DOHH2 (cell line): Measurements from ENCODE around the gene OR10H3.

ENCODE experiments used
- H3F3A ChIP-seq: fragments of 200-600 bp; sonication (generic), shearing (Covaris generic); 2 replicates; pipeline ENCODE4 v1.6.0; 2016; ENCODE audit warnings: antibody characterized with exemption, mild to moderate bottlenecking; ENCODE audit not compliant: control insufficient read depth, insufficient read depth
- H3K27ac ChIP-seq: fragments of 200-600 bp; sonication (generic); 2 replicates; pipeline ENCODE4 v1.5.1; 2014; ENCODE audit warnings: low read depth, mild to moderate bottlenecking, low read length, moderate library complexity
- H3K27me3 ChIP-seq: fragments of 200-600 bp; sonication (generic); 2 replicates; pipeline ENCODE4 v1.6.1; 2014; ENCODE audit warnings: mild to moderate bottlenecking, low read length, mixed read lengths; ENCODE audit not compliant: control insufficient read depth
- H3K36me3 ChIP-seq: fragments of 200-600 bp; sonication (generic); 2 replicates; pipeline ENCODE4 v1.6.1; 2014; ENCODE audit warnings: mild to moderate bottlenecking, low read length, moderate library complexity, mixed read lengths; ENCODE audit not compliant: control insufficient read depth
- H3K4me1 ChIP-seq: fragments of 200-600 bp; sonication (generic); 2 replicates; pipeline ENCODE4 v1.6.1; 2014; ENCODE audit warnings: mild to moderate bottlenecking, low read length, mixed read lengths; ENCODE audit not compliant: control insufficient read depth
- H3K4me2 ChIP-seq: fragments of 200-600 bp; sonication (generic); 2 replicates; pipeline ENCODE4 v1.6.0; 2014; ENCODE audit warnings: mild to moderate bottlenecking, low read length, moderate library complexity
- H3K4me3 ChIP-seq: fragments of 200-600 bp; sonication (generic); 2 replicates; pipeline ENCODE4 v1.5.1; 2014; ENCODE audit warnings: mild to moderate bottlenecking, low read length, mixed read lengths
- H3K79me2 ChIP-seq: fragments of 200-600 bp; sonication (generic); 2 replicates; pipeline ENCODE4 v1.6.1; 2014; ENCODE audit warnings: mild to moderate bottlenecking, low read length, mixed read lengths; ENCODE audit not compliant: control insufficient read depth
- H3K9me2 ChIP-seq: fragments of 200-600 bp; sonication (generic); replicated peaks from 2 replicates; pipeline ENCODE4 v1.6.1; 2014; ENCODE audit warnings: mild to moderate bottlenecking, low read length, mixed read lengths; ENCODE audit not compliant: control insufficient read depth
- H3K9me3 ChIP-seq: fragments of 200-600 bp; sonication (generic); 2 replicates; pipeline ENCODE4 v1.6.1; 2014; ENCODE audit warnings: antibody characterized with exemption, low read length, mixed read lengths; ENCODE audit not compliant: control insufficient read depth, insufficient read depth
- H4K20me1 ChIP-seq: fragments of 200-600 bp; sonication (generic); 2 replicates; pipeline ENCODE4 v1.6.0; 2014; ENCODE audit warnings: low read depth, mild to moderate bottlenecking, antibody characterized with exemption, low read length, moderate library complexity; ENCODE audit not compliant: control insufficient read depth, insufficient read depth
- EZH2phosphoT487 ChIP-seq: fragments of 200-600 bp; sonication (generic); IDR thresholded peaks from 2 replicates; pipeline ENCODE4 v1.6.1; 2017; ENCODE audit warnings: borderline replicate concordance, mild to moderate bottlenecking, antibody characterized with exemption, low read length, moderate library complexity, mixed read lengths
- TF ChIP-seq, protein P1 (sequence below): fragments of 200-600 bp; sonication (generic); IDR thresholded peaks from one replicate; pipeline ENCODE4 v1.5.1; 2014; ENCODE audit warnings: antibody characterized with exemption, mild to moderate bottlenecking, low read depth, low read length; ENCODE audit not compliant: poor library complexity, severe bottlenecking

Gene OR10H3

DNA sequence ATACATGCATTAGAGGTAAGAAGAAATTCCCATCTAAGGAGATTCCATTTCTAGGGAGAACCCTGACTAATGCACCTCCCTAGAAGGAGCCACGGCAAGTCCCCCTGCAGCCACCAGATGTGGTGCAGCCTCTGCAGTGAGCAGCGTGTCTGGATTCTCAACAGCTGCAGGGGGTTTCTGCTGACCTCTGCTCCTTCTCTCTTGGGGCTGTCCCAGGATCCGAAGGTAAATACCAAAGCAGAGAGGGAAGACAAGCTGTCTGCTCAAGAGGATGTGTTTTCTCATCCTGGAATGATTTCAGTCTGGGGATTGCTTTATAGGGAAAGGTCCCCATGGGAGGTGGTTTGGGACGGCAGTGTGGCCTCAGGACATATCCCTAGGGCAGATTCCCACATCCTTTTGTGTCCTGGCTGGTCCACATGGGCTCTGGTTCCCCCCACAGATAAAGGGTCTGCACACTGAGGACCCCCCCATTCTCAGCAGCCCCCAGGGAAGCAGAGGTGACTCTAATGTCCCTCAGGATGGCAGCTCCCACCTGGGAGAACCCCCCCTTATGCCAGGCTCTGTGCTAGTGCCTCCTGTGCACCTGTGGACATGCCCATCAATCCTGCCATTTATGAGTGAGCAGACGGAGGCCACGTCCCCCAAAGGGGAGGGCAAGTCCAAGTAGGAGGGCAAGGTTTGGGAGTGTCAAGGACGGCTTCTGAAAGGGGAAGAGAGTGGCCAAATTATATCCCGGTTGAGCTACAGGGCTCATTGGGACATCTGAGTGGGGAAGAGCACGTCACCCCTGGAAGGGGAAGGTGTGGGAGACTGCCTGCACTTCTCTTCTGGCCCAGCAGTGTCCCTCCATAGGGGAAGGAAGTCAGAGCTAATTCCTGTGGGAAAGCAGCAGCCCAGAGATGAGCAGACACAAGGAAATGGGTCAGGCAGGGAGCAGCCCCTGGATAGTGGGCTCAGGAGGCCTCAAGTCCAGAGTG, 39.5 kb downstream of the OR10H3 start:
- Histone ChIP-seq H3K4me1 (no peaks in the 10 kb centered on the region), H3K9me2 (no peaks in the 10 kb centered on the region), H3K27ac (no peak overlapping the region), H3K36me3 (no peaks in the 10 kb centered on the region), H4K20me1 (no peaks in the 10 kb centered on the region), H3K9me3 (no peaks in the 10 kb centered on the region), H3K79me2 (no peaks in the 10 kb centered on the region), H3K4me2 (no peak overlapping the region), H3F3A (no peaks in the 10 kb centered on the region), H3K27me3 (no peaks in the 10 kb centered on the region), H3K4me3 (no peak overlapping the region)
- no peak for TF ChIP-seq EZH2phosphoT487
- TF ChIP-seq, protein P1, sequence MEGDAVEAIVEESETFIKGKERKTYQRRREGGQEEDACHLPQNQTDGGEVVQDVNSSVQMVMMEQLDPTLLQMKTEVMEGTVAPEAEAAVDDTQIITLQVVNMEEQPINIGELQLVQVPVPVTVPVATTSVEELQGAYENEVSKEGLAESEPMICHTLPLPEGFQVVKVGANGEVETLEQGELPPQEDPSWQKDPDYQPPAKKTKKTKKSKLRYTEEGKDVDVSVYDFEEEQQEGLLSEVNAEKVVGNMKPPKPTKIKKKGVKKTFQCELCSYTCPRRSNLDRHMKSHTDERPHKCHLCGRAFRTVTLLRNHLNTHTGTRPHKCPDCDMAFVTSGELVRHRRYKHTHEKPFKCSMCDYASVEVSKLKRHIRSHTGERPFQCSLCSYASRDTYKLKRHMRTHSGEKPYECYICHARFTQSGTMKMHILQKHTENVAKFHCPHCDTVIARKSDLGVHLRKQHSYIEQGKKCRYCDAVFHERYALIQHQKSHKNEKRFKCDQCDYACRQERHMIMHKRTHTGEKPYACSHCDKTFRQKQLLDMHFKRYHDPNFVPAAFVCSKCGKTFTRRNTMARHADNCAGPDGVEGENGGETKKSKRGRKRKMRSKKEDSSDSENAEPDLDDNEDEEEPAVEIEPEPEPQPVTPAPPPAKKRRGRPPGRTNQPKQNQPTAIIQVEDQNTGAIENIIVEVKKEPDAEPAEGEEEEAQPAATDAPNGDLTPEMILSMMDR, result no peak

- Histone ChIP-seq H3K27ac (no peak overlapping the region), H3K4me1 (no peaks in the 10 kb centered on the region), H3K36me3 (no peaks in the 10 kb centered on the region), H3K79me2 (no peaks in the 10 kb centered on the region), H3K4me3 (no peak overlapping the region), H3K9me3 (no peaks in the 10 kb centered on the region), H3K9me2 (no peaks in the 10 kb centered on the region), H3K27me3 (no peaks in the 10 kb centered on the region), H3K4me2 (no peak overlapping the region), H3F3A (no peaks in the 10 kb centered on the region), H4K20me1 (no peaks in the 10 kb centered on the region)
- TF ChIP-seq EZH2phosphoT487, result no peak
- TF ChIP-seq, protein P1, result no peak
Observed at GRCh38 chr19:15779756-15780476, 42.1 kb downstream of the OR10H3 start.

DNA sequence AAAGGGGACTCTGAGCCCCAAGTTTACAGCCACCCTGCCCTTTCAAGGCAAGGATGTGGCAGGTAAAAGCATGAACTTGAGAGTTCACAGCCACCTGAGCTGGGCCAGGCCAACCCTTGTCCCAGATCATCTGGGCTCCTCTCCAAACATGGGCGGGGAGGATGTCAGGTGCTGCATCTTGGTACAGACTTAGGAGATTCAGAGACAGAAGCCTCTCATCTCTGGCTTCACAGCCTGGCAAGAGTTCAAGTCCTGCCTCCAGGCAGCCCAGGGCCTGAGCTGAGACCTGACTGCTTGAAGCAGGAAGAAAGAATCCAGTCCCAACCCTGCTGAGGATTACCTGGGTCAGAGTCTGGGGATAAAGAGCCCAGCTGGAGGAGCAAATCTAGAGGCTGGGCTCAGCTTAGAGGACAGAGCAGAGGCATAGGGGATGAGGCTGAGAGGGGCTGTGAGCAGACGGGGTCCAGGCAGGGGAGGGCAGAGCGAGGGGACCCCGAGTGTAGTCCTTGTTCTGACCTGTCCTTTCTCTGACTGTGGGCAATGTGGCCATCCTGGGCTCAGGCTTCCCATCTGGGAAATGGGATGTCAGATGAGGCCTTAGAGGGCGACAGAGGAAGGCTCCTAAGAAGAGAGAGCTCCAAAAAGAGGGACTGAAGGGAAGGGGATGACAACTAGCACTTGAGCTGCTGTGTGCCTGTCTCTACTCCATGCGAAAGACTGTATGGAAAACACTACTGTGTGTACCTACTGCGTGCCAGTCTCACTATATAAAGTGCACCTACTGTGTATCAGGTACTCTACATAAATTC, 43.0 kb downstream of the OR10H3 start:
- no peaks in the 10 kb centered on the region for H3K36me3 ChIP-seq
- no peaks in the 10 kb centered on the region for H4K20me1 ChIP-seq
- H3K27me3 ChIP-seq, result no peaks in the 10 kb centered on the region
- no peaks in the 10 kb centered on the region for H3K79me2 ChIP-seq
- no peak overlapping the region for H3K4me3 ChIP-seq
- H3K27ac ChIP-seq, result no peak overlapping the region
- H3F3A ChIP-seq, result no peaks in the 10 kb centered on the region
- H3K9me3 ChIP-seq, result no peaks in the 10 kb centered on the region
- no peak overlapping the region for H3K4me2 ChIP-seq
- H3K9me2 ChIP-seq, result no peaks in the 10 kb centered on the region
- H3K4me1 ChIP-seq, result no peaks in the 10 kb centered on the region
- no peak for TF ChIP-seq EZH2phosphoT487
- TF ChIP-seq, protein P1, result no peak
